Trophoblast cell (in vitro differentiated cells and primary cell): ENCODE results near the gene DCAF16. TPM values are rescaled to one million over a fixed set of nuclear protein-coding genes. Genes with fewer than 3 reads are reported as not detected.

ENCODE experiments used
- DNase-seq, 2 donors: peaks; one replicate each; pipeline ENCODE4 v3.0.0-alpha.2; 2016
- H2AFZ ChIP-seq: 2 replicates; pipeline ENCODE4 v1.6.1; 2013; ENCODE audit warnings: low read length, moderate library complexity, mild to moderate bottlenecking; ENCODE audit not compliant: insufficient read depth, poor library complexity
- H2AK5ac ChIP-seq: 2 replicates; pipeline ENCODE4 v1.6.1; 2013; ENCODE audit warnings: mild to moderate bottlenecking, low read length
- H2BK120ac ChIP-seq: 2 replicates; pipeline ENCODE4 v1.6.1; 2013; ENCODE audit warnings: low read length, mild to moderate bottlenecking, moderate library complexity; ENCODE audit not compliant: insufficient read depth, poor library complexity
- H2BK12ac ChIP-seq: 2 replicates; pipeline ENCODE4 v1.6.1; 2013; ENCODE audit warnings: mild to moderate bottlenecking, low read length, moderate library complexity
- H2BK5ac ChIP-seq: 2 replicates; pipeline ENCODE4 v1.6.1; 2013; ENCODE audit warnings: low read length, low read depth, moderate library complexity, mild to moderate bottlenecking; ENCODE audit not compliant: poor library complexity
- H3K14ac ChIP-seq: 2 replicates; pipeline ENCODE4 v1.6.1; 2013; ENCODE audit warnings: mild to moderate bottlenecking, low read length
- H3K18ac ChIP-seq: 2 replicates; pipeline ENCODE4 v1.6.1; 2013; ENCODE audit warnings: mild to moderate bottlenecking, low read length
- H3K23ac ChIP-seq: 2 replicates; pipeline ENCODE4 v1.6.1; 2013; ENCODE audit warnings: low read length
- H3K27ac ChIP-seq: 2 replicates; pipeline ENCODE4 v1.5.1; 2013; ENCODE audit warnings: low read depth, mild to moderate bottlenecking, inconsistent platforms, low read length, moderate library complexity
- H3K27me3 ChIP-seq: 2 replicates; pipeline ENCODE4 v1.6.1; 2013; ENCODE audit warnings: inconsistent platforms, mild to moderate bottlenecking, low read length, moderate library complexity; ENCODE audit not compliant: insufficient read depth
- H3K36me3 ChIP-seq, 2 experiments: 1 replicate in 1 of 2; 2 replicates in 1 of 2; pipeline ENCODE4 v1.6.1; 2013; ENCODE audit warnings: low read length in 2 of 2, mild to moderate bottlenecking in 2 of 2, moderate library complexity in 1 of 2; ENCODE audit not compliant: insufficient read depth in 2 of 2, control insufficient read depth in 1 of 2
- H3K4ac ChIP-seq: 2 replicates; pipeline ENCODE4 v1.6.1; 2013; ENCODE audit warnings: low read depth, mild to moderate bottlenecking, low read length, moderate library complexity
- H3K4me1 ChIP-seq, 2 experiments: 1 replicate in 1 of 2; 2 replicates in 1 of 2; pipeline ENCODE4 v1.6.1; 2013; ENCODE audit warnings: low read length in 2 of 2, mild to moderate bottlenecking in 2 of 2, moderate library complexity in 1 of 2; ENCODE audit not compliant: insufficient read depth in 2 of 2, control insufficient read depth in 1 of 2
- H3K4me2 ChIP-seq: 2 replicates; pipeline ENCODE4 v1.6.1; 2013; ENCODE audit warnings: inconsistent platforms, mild to moderate bottlenecking, low read length, moderate library complexity
- H3K4me3 ChIP-seq: 2 replicates; pipeline ENCODE4 v1.5.1; 2013; ENCODE audit warnings: mild to moderate bottlenecking, low read depth, low read length, inconsistent platforms
- H3K79me1 ChIP-seq: one replicate; pipeline ENCODE4 v1.6.1; 2013; ENCODE audit warnings: low read length
- H3K79me2 ChIP-seq: 2 replicates; pipeline ENCODE4 v1.6.1; 2013; ENCODE audit warnings: low read length, mild to moderate bottlenecking; ENCODE audit not compliant: control insufficient read depth, insufficient read depth, poor library complexity
- H3K9ac ChIP-seq: 2 replicates; pipeline ENCODE4 v1.6.1; 2013; ENCODE audit warnings: mild to moderate bottlenecking, low read length
- H3K9me3 ChIP-seq: 2 replicates; pipeline ENCODE4 v1.6.1; 2013; ENCODE audit warnings: low read depth, mild to moderate bottlenecking, control low read depth, inconsistent platforms, low read length; ENCODE audit not compliant: insufficient read depth
- H4K12ac ChIP-seq: 2 replicates; pipeline ENCODE4 v1.6.1; 2013; ENCODE audit warnings: low read depth, mild to moderate bottlenecking, low read length, moderate library complexity
- H4K8ac ChIP-seq: 2 replicates; pipeline ENCODE4 v1.6.1; 2013; ENCODE audit warnings: low read depth, mild to moderate bottlenecking, low read length, moderate library complexity
- H4K91ac ChIP-seq: one replicate; pipeline ENCODE4 v1.6.1; 2013; ENCODE audit warnings: low read depth, mild to moderate bottlenecking, low read length, moderate library complexity
- WGBS: extraction: QIAGEN DNeasy Blood & Tissue Kit; methylation state at CpG from one replicate; pipeline ENCODE4 v1.1.7; 2013; ENCODE audit warnings: missing lambda C conversion rate; ENCODE audit not compliant: insufficient read length, insufficient coverage; ENCODE audit errors: extremely low coverage; 5-methylcytosine and 5-hydroxymethylcytosine counted together
- polyA plus RNA-seq: library from polyadenylated mRNA; stranded (reverse); fragments of 200-250 nt; gene quantifications from 2 replicates; pipeline ENCODE4 v1.2.3, GENCODE V29; 2013

Gene DCAF16
- polyA plus RNA-seq: 18.9 and 19.1 TPM in 2 replicates

DNA sequence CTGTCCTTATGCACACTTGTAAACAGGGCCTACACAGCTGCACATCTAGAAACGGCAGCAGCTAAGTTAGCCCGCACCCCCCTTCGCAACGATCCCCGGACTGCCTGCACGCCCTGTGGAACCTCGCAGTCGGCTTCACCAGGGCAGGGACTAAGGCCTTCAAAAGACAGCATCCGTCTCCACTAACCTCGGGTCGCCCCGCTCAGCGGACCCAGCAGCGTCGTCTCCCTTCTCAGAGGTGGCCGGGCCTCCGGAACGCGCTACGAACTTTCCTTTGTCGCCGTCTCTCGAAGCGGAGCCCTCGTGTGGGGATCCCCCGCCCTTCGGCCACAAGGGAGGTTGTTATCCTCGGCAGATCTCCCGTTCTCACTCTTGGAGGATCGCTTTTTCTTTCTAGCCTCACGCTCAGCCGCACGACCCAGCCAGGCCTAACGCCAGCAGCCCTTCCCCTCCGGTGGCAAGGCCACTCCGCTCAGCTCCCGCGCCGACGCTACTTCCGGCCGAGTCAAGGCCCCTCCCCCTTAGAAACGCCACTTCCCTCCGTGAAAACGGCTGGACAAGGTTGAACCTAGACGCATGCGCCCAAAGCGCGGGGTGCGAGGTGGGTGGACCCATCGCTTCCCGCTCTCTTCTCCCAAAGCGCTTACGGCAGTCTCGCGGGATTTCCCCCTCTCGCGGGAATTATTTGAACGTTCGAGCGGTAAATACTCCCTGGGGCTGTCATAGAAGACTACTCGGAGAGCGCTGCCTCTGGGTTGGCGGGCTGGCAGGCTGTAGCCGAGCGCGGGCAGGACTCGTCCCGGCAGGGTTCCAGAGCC, at the start of gene DCAF16, which contains the start of gene NCAPG:
Gene DCAF16 (minus strand): TSS at position 498 of the 818 bp plus-strand sequence. CDS start 6,616 bp downstream, outside the sequence.
Gene NCAPG (plus strand): TSS at position 720 of the 818 bp plus-strand sequence. CDS start 99 bp downstream, outside the sequence.
- peaks cover 8% of the 10 kb centered on the region for H3K79me1 ChIP-seq
- H3K9ac ChIP-seq: peak within 1 kb of the TSS; percentile 92
- peak within 1 kb of the TSS; percentile 37 for H4K12ac ChIP-seq
- no peak within 1 kb of the TSS for H2BK12ac ChIP-seq
- WGBS: no CpG with 5 or more reads among the region's 69 CpGs
- peak within 1 kb of the TSS; percentile 100 for H3K4ac ChIP-seq
- H3K23ac ChIP-seq: no peak within 1 kb of the TSS
- H2BK5ac ChIP-seq: peak within 1 kb of the TSS; percentile 88
- peak within 1 kb of the TSS; percentile 92 for H2AK5ac ChIP-seq
- peak within 1 kb of the TSS; percentile 98 for H3K4me2 ChIP-seq
- peaks cover 12% of the 10 kb centered on the region for H3K79me2 ChIP-seq
- no peaks in the 10 kb centered on the region for H3K27me3 ChIP-seq
- H3K36me3 ChIP-seq: peaks cover 3% of the 10 kb centered on the region in 2 experiments
- no peaks in the 10 kb centered on the region for H3K9me3 ChIP-seq
- H4K8ac ChIP-seq: peak within 1 kb of the TSS; percentile 91
- no peaks in the 10 kb centered on the region for H3K4me1 ChIP-seq
- H4K91ac ChIP-seq: peak within 1 kb of the TSS; percentile 70
- H2AFZ ChIP-seq: peak within 1 kb of the TSS; percentile 93
- peak within 1 kb of the TSS; percentile 89 for H3K4me3 ChIP-seq
- peak within 1 kb of the TSS; percentile 73 for H2BK120ac ChIP-seq
- peak; percentile 100 for DNase-seq
- H3K14ac ChIP-seq: peak within 1 kb of the TSS; percentile 94
- peak within 1 kb of the TSS; percentile 89 for H3K18ac ChIP-seq
- peak within 1 kb of the TSS; percentile 85 for H3K27ac ChIP-seq

DNA sequence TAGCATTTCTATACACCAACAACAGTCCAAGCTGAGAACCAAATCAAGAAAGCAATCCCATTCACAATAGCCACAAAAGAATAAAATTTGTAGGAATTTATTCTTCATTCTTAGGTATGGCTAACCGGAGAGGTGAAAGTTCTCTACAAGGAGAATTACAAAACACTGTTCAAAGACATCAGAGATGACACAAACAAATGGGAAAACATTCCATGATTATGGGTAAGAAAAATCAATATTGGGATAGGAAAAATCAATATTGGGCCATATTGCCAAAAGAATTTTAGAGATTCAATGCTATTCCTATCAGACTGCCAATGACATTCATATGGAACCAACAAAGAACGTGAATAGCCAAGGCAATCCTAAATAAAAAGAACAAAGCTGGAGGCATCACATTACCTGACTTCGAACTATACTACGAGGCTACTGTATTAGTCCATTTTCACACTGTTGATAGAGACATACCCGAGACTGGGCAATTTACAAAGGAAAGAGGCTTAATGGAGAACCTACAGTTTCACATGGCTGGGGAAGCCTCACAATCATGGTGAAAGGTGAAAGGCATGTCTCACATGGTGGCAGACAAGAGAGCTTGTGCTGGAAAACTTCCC, 49.3 kb upstream of the DCAF16 start:
- H3K4me1 ChIP-seq: no peaks in the 10 kb centered on the region
- H2AFZ ChIP-seq: no peak overlapping the region
- no peak overlapping the region for H4K8ac ChIP-seq
- no peaks in the 10 kb centered on the region for H3K79me2 ChIP-seq
- H2AK5ac ChIP-seq: no peak overlapping the region
- H3K9me3 ChIP-seq: no peaks in the 10 kb centered on the region
- H3K36me3 ChIP-seq: peaks cover 2% of the 10 kb centered on the region in 2 experiments
- no peak overlapping the region for H2BK12ac ChIP-seq
- H3K79me1 ChIP-seq: no peaks in the 10 kb centered on the region
- no peak for DNase-seq
- no peak overlapping the region for H4K12ac ChIP-seq
- H4K91ac ChIP-seq: no peak overlapping the region
- H3K23ac ChIP-seq: no peak overlapping the region
- H3K27ac ChIP-seq: no peak overlapping the region
- H2BK120ac ChIP-seq: no peak overlapping the region
- H3K14ac ChIP-seq: no peak overlapping the region
- no peaks in the 10 kb centered on the region for H3K27me3 ChIP-seq
- no CpG with 5 or more reads among the region's 5 CpGs for WGBS
- no peak overlapping the region for H2BK5ac ChIP-seq
- no peak overlapping the region for H3K4me2 ChIP-seq
- H3K18ac ChIP-seq: no peak overlapping the region
- no peak overlapping the region for H3K4ac ChIP-seq
- H3K4me3 ChIP-seq: no peak overlapping the region
- no peak overlapping the region for H3K9ac ChIP-seq

DNA sequence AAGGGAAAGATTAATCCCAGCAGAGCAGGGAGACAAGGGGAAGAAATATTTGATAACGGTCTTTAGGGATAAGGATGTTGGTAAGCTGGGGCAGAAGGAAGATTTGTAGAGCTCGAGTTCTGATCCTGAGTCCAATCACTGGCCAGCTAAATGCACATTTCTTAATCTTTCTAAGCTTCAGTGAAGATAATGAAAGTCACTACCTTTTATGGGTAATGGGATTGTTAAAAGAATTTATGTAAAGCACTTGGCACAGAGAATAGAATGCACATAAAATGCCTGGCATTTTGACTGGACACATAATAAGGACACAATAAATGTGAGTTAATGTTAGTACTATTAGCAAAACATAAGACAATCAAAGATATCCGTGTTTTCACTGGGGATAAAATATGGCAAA, 43.5 kb upstream of the DCAF16 start:
- H3K9ac ChIP-seq: no peak overlapping the region
- no peak overlapping the region for H3K4ac ChIP-seq
- H2BK5ac ChIP-seq: no peak overlapping the region
- no peaks in the 10 kb centered on the region for H3K4me1 ChIP-seq
- H3K14ac ChIP-seq: no peak overlapping the region
- H4K91ac ChIP-seq: no peak overlapping the region
- no peak overlapping the region for H3K23ac ChIP-seq
- no peak overlapping the region for H2AFZ ChIP-seq
- H3K79me2 ChIP-seq: no peaks in the 10 kb centered on the region
- no peak overlapping the region for H3K4me2 ChIP-seq
- H2BK120ac ChIP-seq: no peak overlapping the region
- no peaks in the 10 kb centered on the region for H3K79me1 ChIP-seq
- no peak overlapping the region for H3K4me3 ChIP-seq
- H2BK12ac ChIP-seq: no peak overlapping the region
- H4K8ac ChIP-seq: no peak overlapping the region
- no CpG with 5 or more reads among the region's 3 CpGs for WGBS
- no peaks in the 10 kb centered on the region for H3K9me3 ChIP-seq
- no peak overlapping the region for H3K18ac ChIP-seq
- no peak for DNase-seq
- H4K12ac ChIP-seq: no peak overlapping the region
- no peaks in the 10 kb centered on the region for H3K27me3 ChIP-seq
- no peak overlapping the region for H3K27ac ChIP-seq
- no peaks in the 10 kb centered on the region for H3K36me3 ChIP-seq
- no peak overlapping the region for H2AK5ac ChIP-seq

DNA sequence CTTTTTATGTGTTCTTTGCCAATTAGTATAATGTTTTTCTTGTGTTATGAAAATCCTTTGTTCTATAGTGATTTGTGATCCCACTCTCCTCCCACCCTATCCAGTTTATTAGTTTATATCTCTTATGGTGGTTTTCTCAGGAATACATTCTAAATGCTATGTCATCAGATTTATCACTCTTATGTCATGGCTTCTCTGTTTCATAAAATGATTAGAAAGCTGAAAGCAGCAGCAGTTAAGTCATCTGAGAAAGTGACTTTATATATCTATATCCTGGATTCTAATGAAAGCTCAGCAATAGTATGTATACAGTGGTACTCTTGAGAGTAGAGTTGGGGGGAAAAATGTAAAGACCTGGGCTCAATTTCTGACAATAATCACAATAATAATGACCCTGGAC, 41.4 kb upstream of the DCAF16 start:
- Histone ChIP-seq H4K12ac (no peak overlapping the region), H4K91ac (no peak overlapping the region), H2AFZ (no peak overlapping the region), H3K9me3 (peaks cover 2% of the 10 kb centered on the region), H3K36me3 (peaks cover 2 to 3% of the 10 kb centered on the region in 2 experiments), H2BK120ac (no peak overlapping the region), H2BK5ac (no peak overlapping the region), H4K8ac (no peak overlapping the region), H3K79me2 (no peaks in the 10 kb centered on the region), H3K14ac (no peak overlapping the region), H3K4me3 (no peak overlapping the region), H3K4me1 (no peaks in the 10 kb centered on the region), H3K18ac (no peak overlapping the region), H3K27me3 (no peaks in the 10 kb centered on the region), H2AK5ac (no peak overlapping the region), H3K9ac (no peak overlapping the region), H3K4ac (no peak overlapping the region), H2BK12ac (no peak overlapping the region), H3K4me2 (no peak overlapping the region), H3K79me1 (no peaks in the 10 kb centered on the region), H3K23ac (no peak overlapping the region), H3K27ac (no peak overlapping the region)
- DNase-seq: no peak
